H1 (cell line): ENCODE data around the gene PLCB1. TPM values are rescaled to one million over a fixed set of nuclear protein-coding genes. Genes with fewer than 3 reads are reported as not detected.

Source experiments
- CTCF ChIA-PET: fragments of 300-600 bp; sonication (Branson Sonifier 250); formaldehyde crosslinking; loops from one replicate; lab custom pipeline; 2021; ENCODE audit not compliant: partially characterized antibody; lab: Charles Lee
- POLR2A ChIA-PET: fragments of 300-600 bp; sonication (Branson Sonifier 250); formaldehyde crosslinking; loops from one replicate; lab custom pipeline; 2021; ENCODE audit warnings: inconsistent platforms; ENCODE audit not compliant: partially characterized antibody; lab: Charles Lee
- DNase-seq, 2 experiments: peaks; one replicate each; pipeline versions ENCODE4 v3.0.0 to v3.0.0-alpha.2; 2010 to 2022; ENCODE audit warnings: low spot score in 2 of 2, low read depth in 1 of 2, mixed read lengths in 1 of 2
- FAIRE-seq: peaks from 2 replicates; lab custom pipeline; 2011; peaks lifted over from hg19 to GRCh38; lab: Jason Lieb, UNC
- H2AFZ ChIP-seq: 2 replicates; pipeline ENCODE4 v1.8.1; 2012; ENCODE audit warnings: low read length, inconsistent platforms
- H2AK5ac ChIP-seq: 2 replicates; pipeline ENCODE4 v1.6.1; 2013; ENCODE audit warnings: low read depth, low read length
- H2BK120ac ChIP-seq: replicated peaks from 2 replicates; pipeline ENCODE3; 2013; ENCODE audit warnings: low read depth, low read length, inconsistent platforms
- H2BK12ac ChIP-seq: 2 replicates; pipeline ENCODE4 v1.6.1; 2013; ENCODE audit warnings: low read depth, low read length
- H2BK15ac ChIP-seq: 2 replicates; pipeline ENCODE4 v1.6.1; 2013; ENCODE audit warnings: low read length
- H2BK20ac ChIP-seq: 2 replicates; pipeline ENCODE4 v1.6.1; 2013; ENCODE audit warnings: low read length
- H2BK5ac ChIP-seq: 2 replicates; pipeline ENCODE4 v1.6.1; 2013; ENCODE audit warnings: low read depth, low read length
- H3K14ac ChIP-seq: 2 replicates; pipeline ENCODE4 v1.6.1; 2013; ENCODE audit warnings: inconsistent platforms; ENCODE audit not compliant: insufficient read length
- H3K18ac ChIP-seq: 2 replicates; pipeline ENCODE4 v1.6.1; 2013; ENCODE audit warnings: low read length; ENCODE audit errors: extremely low read depth
- H3K23ac ChIP-seq: 2 replicates; pipeline ENCODE4 v1.6.1; 2013; ENCODE audit warnings: inconsistent platforms; ENCODE audit not compliant: insufficient read length
- H3K23me2 ChIP-seq: 2 replicates; pipeline ENCODE4 v1.6.1; 2013; ENCODE audit warnings: low read depth, low read length
- H3K27ac ChIP-seq: 2 replicates; pipeline ENCODE4 v1.6.1; 2011; ENCODE audit warnings: low read depth, low read length, inconsistent platforms
- H3K27me3 ChIP-seq, 4 experiments: replicated peaks in 1 of 4; 1 replicate in 1 of 4; 2 replicates in 3 of 4; pipeline versions ENCODE4 v1.6.1 to v1.8.1; 2011 to 2013; ENCODE audit warnings: low read length in 3 of 4, mild to moderate bottlenecking in 3 of 4, inconsistent platforms in 2 of 4, mixed read lengths in 2 of 4, moderate library complexity in 1 of 4; ENCODE audit not compliant: control insufficient read depth in 3 of 4, insufficient read depth in 3 of 4; ENCODE audit errors: extremely low read depth in 1 of 4
- H3K36me3 ChIP-seq, 4 experiments: 2 replicates each; pipeline versions ENCODE4 v1.6.1 to v1.8.1; 2011 to 2013; ENCODE audit warnings: mild to moderate bottlenecking in 4 of 4, low read length in 3 of 4, moderate library complexity in 2 of 4, control low read depth in 1 of 4, inconsistent platforms in 1 of 4; ENCODE audit not compliant: insufficient read depth in 4 of 4, control insufficient read depth in 2 of 4
- H3K4ac ChIP-seq: replicated peaks from 2 replicates; pipeline ENCODE3; 2013; ENCODE audit warnings: low read length, low read depth, mixed read lengths, inconsistent platforms; ENCODE audit not compliant: insufficient read length
- H3K4me1 ChIP-seq, 4 experiments: replicated peaks in 1 of 4; 1 replicate in 1 of 4; 2 replicates in 3 of 4; pipeline versions ENCODE4 v1.6.1 to v1.8.1; 2011 to 2013; ENCODE audit warnings: low read length in 3 of 4, inconsistent platforms in 2 of 4, mixed read lengths in 1 of 4; ENCODE audit not compliant: insufficient read depth in 4 of 4, control insufficient read depth in 3 of 4
- H3K4me2 ChIP-seq, 2 experiments: 2 replicates each; pipeline versions ENCODE4 v1.6.1 to v1.8.1; 2011 to 2013; ENCODE audit warnings: low read depth in 2 of 2, low read length in 2 of 2, control low read depth in 1 of 2, inconsistent platforms in 1 of 2, mild to moderate bottlenecking in 1 of 2; ENCODE audit not compliant: insufficient read depth in 1 of 2
- H3K4me3 ChIP-seq, 4 experiments: fragments of 200-600, 300-600 bp in 1 of 4; sonication (generic), shearing (Covaris generic), sonication (Bioruptor Twin) in 1 of 4; 2 replicates each; pipeline versions ENCODE4 v1.5.1 to v1.8.1; 2011 to 2016; ENCODE audit warnings: low read length in 4 of 4, low read depth in 3 of 4, control low read depth in 2 of 4, inconsistent platforms in 2 of 4, mild to moderate bottlenecking in 2 of 4, mixed read lengths in 1 of 4, moderate library complexity in 1 of 4; ENCODE audit not compliant: insufficient read depth in 2 of 4; ENCODE audit errors: extremely low read depth in 1 of 4
- H3K56ac ChIP-seq: replicated peaks from 2 replicates; pipeline ENCODE3; 2013; ENCODE audit warnings: low read depth, mild to moderate bottlenecking, mixed read lengths, low read length, inconsistent platforms; ENCODE audit not compliant: insufficient read length
- H3K79me1 ChIP-seq: 2 replicates; pipeline ENCODE4 v1.6.1; 2013; ENCODE audit warnings: low read depth, low read length, control low read depth
- H3K79me2 ChIP-seq, 2 experiments: 2 replicates each; pipeline versions ENCODE4 v1.6.1 to v1.8.1; 2012 to 2013; ENCODE audit warnings: low read length in 2 of 2, mild to moderate bottlenecking in 2 of 2, inconsistent platforms in 1 of 2; ENCODE audit not compliant: insufficient read depth in 2 of 2, control insufficient read depth in 1 of 2
- H3K9ac ChIP-seq, 4 experiments: replicated peaks in 1 of 4; 1 replicate in 1 of 4; 2 replicates in 3 of 4; pipeline versions ENCODE4 v1.6.1 to v1.8.1; 2011 to 2013; ENCODE audit warnings: low read depth in 3 of 4, low read length in 3 of 4, control low read depth in 2 of 4, mild to moderate bottlenecking in 2 of 4, moderate library complexity in 2 of 4, inconsistent platforms in 1 of 4; ENCODE audit errors: extremely low read depth in 1 of 4
- H3K9me3 ChIP-seq, 2 experiments: 2 replicates each; pipeline versions ENCODE4 v1.6.1 to v1.8.1; 2012 to 2013; ENCODE audit warnings: mild to moderate bottlenecking in 2 of 2, moderate library complexity in 2 of 2, control low read depth in 1 of 2, inconsistent platforms in 1 of 2, low read depth in 1 of 2, low read length in 1 of 2, mixed read lengths in 1 of 2; ENCODE audit not compliant: insufficient read depth in 2 of 2
- H4K20me1 ChIP-seq, 2 experiments: replicated peaks in 1 of 2; 2 replicates each; pipeline versions ENCODE3 to v1.8.1; 2011 to 2013; ENCODE audit warnings: inconsistent platforms in 2 of 2, low read length in 2 of 2, mild to moderate bottlenecking in 1 of 2; ENCODE audit not compliant: insufficient read depth in 2 of 2, control insufficient read depth in 1 of 2
- H4K5ac ChIP-seq: 2 replicates; pipeline ENCODE4 v1.6.1; 2013; ENCODE audit warnings: low read length, low read depth, mixed read lengths, inconsistent platforms; ENCODE audit not compliant: insufficient read length
- H4K8ac ChIP-seq: 2 replicates; pipeline ENCODE4 v1.8.0; 2013; ENCODE audit warnings: mild to moderate bottlenecking, moderate library complexity, low read length, inconsistent platforms; ENCODE audit not compliant: insufficient read depth; ENCODE audit errors: extremely low read depth
- H4K91ac ChIP-seq: replicated peaks from 2 replicates; pipeline ENCODE3; 2013; ENCODE audit warnings: low read length, mixed read lengths, inconsistent platforms; ENCODE audit not compliant: insufficient read length
- GABPA ChIP-seq: IDR thresholded peaks from 2 replicates; pipeline ENCODE4 v1.6.1; 2011; ENCODE audit warnings: mild to moderate bottlenecking, low read length, moderate library complexity, borderline replicate concordance; ENCODE audit not compliant: insufficient read depth
- KDM5A ChIP-seq: fragments of 200-600 bp; IDR thresholded peaks from 2 replicates; pipeline ENCODE4 v1.7.1; 2012; ENCODE audit warnings: mild to moderate bottlenecking, low read length, inconsistent platforms, mixed read lengths
- RAD21 ChIP-seq, 2 experiments: IDR thresholded peaks in 1 of 2; conservative IDR thresholded peaks in 1 of 2; 2 replicates each; pipeline ENCODE4 v1.6.1; 2011; ENCODE audit warnings: low read depth in 2 of 2, low read length in 2 of 2, improper control_type of control experiment in 1 of 2, inconsistent platforms in 1 of 2, mild to moderate bottlenecking in 1 of 2, moderate library complexity in 1 of 2
- polyA plus RNA-seq, 7 experiments: library from polyadenylated mRNA; depleted of rRNA in 3 of 7; stranded (reverse) in 5 of 7; unstranded in 2 of 7; fragments of >200 nt in 5 of 7; fragments of 200-250 nt in 2 of 7; gene quantifications; 1 replicate in 5 of 7; 2 replicates in 1 of 7; 4 replicates in 1 of 7; pipeline versions ENCODE4 v1.2.1 to v1.2.3, GENCODE V29; 2011 to 2013; ENCODE audit warnings: missing spikeins in 2 of 7, mixed read lengths in 2 of 7
- total RNA-seq: library from RNA; stranded (reverse); fragmentation: NEBNext Ultra II Directional; extraction: Animal tissue kit (Norgen Biotek cat#: 25700); gene quantifications from 2 replicates; pipeline ENCODE4 v1.2.1, GENCODE V29; 2021

Gene PLCB1
- total and polyA plus RNA-seq, 2 of the 8 experiments (the other 6 are each of a cell fraction or from before 2014, with no cell fraction given), result 2.6 to 9.1 TPM

DNA sequence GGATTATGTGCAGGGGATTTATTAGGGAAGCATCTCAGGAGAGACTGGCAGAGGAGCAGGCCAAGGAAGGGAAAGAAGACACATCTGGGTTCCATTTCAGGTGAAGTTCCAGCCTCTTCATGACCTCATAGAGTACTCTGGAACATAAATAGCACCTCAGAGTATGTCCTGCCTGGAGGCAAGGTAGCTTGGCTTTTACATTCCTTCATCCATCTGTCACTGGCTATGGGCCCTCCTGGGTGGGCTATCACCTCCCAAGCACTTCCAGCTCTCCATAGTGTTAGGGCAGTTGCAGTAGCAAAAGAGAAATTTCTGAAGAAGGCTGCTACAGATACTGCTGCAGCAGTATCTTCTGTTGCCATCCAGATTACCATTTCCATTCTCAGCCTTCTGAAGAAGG, 116.0 kb downstream of the PLCB1 start:
- Histone ChIP-seq H3K4me2 (no peak overlapping the region), H2BK12ac (no peak overlapping the region), H2BK15ac (no peak overlapping the region), H4K8ac (no peak overlapping the region), H4K91ac (no peak overlapping the region), H3K18ac (no peak overlapping the region), H3K23ac (no peak overlapping the region), H3K27me3 (no peaks in the 10 kb centered on the region), H3K36me3 (no peaks in the 10 kb centered on the region), H3K4ac (no peak overlapping the region), H2BK120ac (no peak overlapping the region), H3K79me2 (no peaks in the 10 kb centered on the region), H4K5ac (no peak overlapping the region), H2AK5ac (no peak overlapping the region), H3K4me1 (no peaks in the 10 kb centered on the region), H3K9ac (no peak overlapping the region), H3K4me3 (no peak overlapping the region), H3K9me3 (no peaks in the 10 kb centered on the region), H3K14ac (no peak overlapping the region), H2BK5ac (no peak overlapping the region), H3K27ac (no peak overlapping the region), H2BK20ac (no peak overlapping the region), H3K56ac (no peak overlapping the region), H3K23me2 (no peaks in the 10 kb centered on the region)
- POLR2A ChIA-PET, result interaction anchor here (1.1 kb wide), 1 partner anchor 9 kb away, joined by 3 read pairs; no protein-coding TSS in a partner anchor
- CTCF ChIA-PET, result no interaction called here
- DNase-seq, result no peak
- TF ChIP-seq GABPA (no peak), RAD21 (IDR thresholded peaks at IDR 0.05 in 1 of 2, conservative IDR thresholded peaks at IDR 0.05 in 1 of 2; ENCODE audit: low read depth in 2 of 2, low read length in 2 of 2) (no peak), KDM5A (no peak)
- TF ChIP-seq, all 59 proteins: peak for 0
- H4K20me1 ChIP-seq, result no peaks in the 10 kb centered on the region
- no peak overlapping the region for H2AFZ ChIP-seq
- no peaks in the 10 kb centered on the region; the same call in 1 of the 2 replicates for H3K79me1 ChIP-seq
- no peak for FAIRE-seq
